OCI-LY7 (cell line): ENCODE measurements around the gene BMP2. TPM values are rescaled to one million over a fixed set of nuclear protein-coding genes. Genes with fewer than 3 reads are reported as not detected.

Experiments used
- BruUV-seq: library from RNA; stranded (reverse); fragments of 400-500 nt; replicated peaks from 2 replicates; lab custom pipeline; 2021; lab: Mats Ljungman, UMichigan
- CTCF ChIA-PET: fragments of 300-600 bp; sonication (Branson Sonifier 250); formaldehyde crosslinking; loops from one replicate; lab custom pipeline; 2022; ENCODE audit warnings: antibody characterized with exemption; ENCODE audit not compliant: unreplicated experiment; lab: Charles Lee
- POLR2A ChIA-PET: fragments of 300-600 bp; sonication (Branson Sonifier 250); formaldehyde crosslinking; loops from one replicate; lab custom pipeline; 2022; ENCODE audit warnings: antibody characterized with exemption; lab: Charles Lee
- DNase-seq: peaks from one replicate; pipeline ENCODE4 v3.0.0-alpha.2; 2015; ENCODE audit warnings: low spot score
- H2AFZ ChIP-seq: fragments of 200-600 bp; sonication (generic), shearing (Covaris generic); 2 replicates; pipeline ENCODE4 v1.6.1; 2014; ENCODE audit warnings: mild to moderate bottlenecking, antibody characterized with exemption, low read length, moderate library complexity
- H3K27ac ChIP-seq: fragments of 200-600 bp; sonication (generic); 2 replicates; pipeline ENCODE4 v1.5.1; 2014; ENCODE audit warnings: mixed run types, low read depth, mild to moderate bottlenecking, moderate library complexity, low read length, inconsistent platforms; ENCODE audit not compliant: poor library complexity, severe bottlenecking
- H3K36me3 ChIP-seq: fragments of 200-600 bp; sonication (generic); 2 replicates; pipeline ENCODE4 v1.6.1; 2014; ENCODE audit warnings: mild to moderate bottlenecking, antibody characterized with exemption, low read length, moderate library complexity, mixed read lengths; ENCODE audit not compliant: insufficient read depth
- H3K4me1 ChIP-seq: fragments of 200-600 bp; sonication (generic); 2 replicates; pipeline ENCODE4 v1.5.1; 2014; ENCODE audit warnings: mild to moderate bottlenecking, low read length; ENCODE audit not compliant: insufficient read depth, poor library complexity, severe bottlenecking
- H3K4me2 ChIP-seq: fragments of 200-600 bp; sonication (generic); 2 replicates; pipeline ENCODE4 v1.6.1; 2014; ENCODE audit warnings: mild to moderate bottlenecking, low read length
- H3K4me3 ChIP-seq: fragments of 200-600 bp; sonication (generic); 2 replicates; pipeline ENCODE4 v1.5.1; 2014; ENCODE audit warnings: mild to moderate bottlenecking, low read depth, low read length; ENCODE audit not compliant: poor library complexity, severe bottlenecking
- H3K79me2 ChIP-seq: fragments of 200-600 bp; sonication (generic); 2 replicates; pipeline ENCODE4 v1.6.1; 2016; ENCODE audit warnings: low read depth, mild to moderate bottlenecking, low read length, moderate library complexity, mixed read lengths; ENCODE audit not compliant: insufficient read depth
- H3K9me2 ChIP-seq: fragments of 200-600 bp; sonication (generic); 2 replicates; pipeline ENCODE4 v1.6.1; 2016; ENCODE audit warnings: mild to moderate bottlenecking, low read length, mixed read lengths; ENCODE audit not compliant: insufficient read depth
- H3K9me3 ChIP-seq: fragments of 200-600 bp; sonication (generic); 2 replicates; pipeline ENCODE4 v1.6.1; 2014; ENCODE audit warnings: mild to moderate bottlenecking, mixed run types, low read length, mixed read lengths
- H4K20me1 ChIP-seq: fragments of 200-600 bp; sonication (generic); 2 replicates; pipeline ENCODE4 v1.6.1; 2014; ENCODE audit warnings: mild to moderate bottlenecking, antibody characterized with exemption, low read length, moderate library complexity, mixed read lengths; ENCODE audit not compliant: insufficient read depth
- CTCF ChIP-seq: fragments of 200-600 bp; sonication (generic); conservative IDR thresholded peaks from 2 replicates; pipeline ENCODE4 v1.5.1; 2014; ENCODE audit warnings: mild to moderate bottlenecking, antibody characterized with exemption, low read length, moderate library complexity, mixed read lengths
- EZH2phosphoT487 ChIP-seq: fragments of 200-600 bp; sonication (generic); IDR thresholded peaks from 2 replicates; pipeline ENCODE4 v1.6.1; 2018; ENCODE audit warnings: low read depth, borderline replicate concordance, mild to moderate bottlenecking, mixed run types, antibody characterized with exemption, low read length, moderate library complexity, mixed read lengths
- intact Hi-C: fragments of 100-400 bp; cut with micrococcal nuclease; formaldehyde crosslinking; loops from one replicate; pipeline ENCODE4 v1.10.0; 2022; ENCODE audit not compliant: unreplicated experiment
- total RNA-seq, 2 experiments: library from RNA; depleted of rRNA in 1 of 2; stranded (reverse); fragments of >200 nt in 1 of 2; shearing (Covaris generic) in 1 of 2; gene quantifications; 2 replicates each; pipeline ENCODE4 v1.2.3, GENCODE V29; 2014 to 2022

BMP2 gene
- total RNA-seq, 2 experiments from 2014 or later: not detected

GRCh38 chr20:6770786-6771100 lies 3.3 kb downstream of the BMP2 start:
- Histone ChIP-seq H3K27ac (no peak overlapping the region), H3K9me3 (no peaks in the 10 kb centered on the region), H2AFZ (no peak overlapping the region), H3K4me3 (no peak overlapping the region), H4K20me1 (no peaks in the 10 kb centered on the region), H3K4me1 (no peaks in the 10 kb centered on the region), H3K36me3 (no peaks in the 10 kb centered on the region), H3K79me2 (no peaks in the 10 kb centered on the region), H3K4me2 (no peak overlapping the region), H3K9me2 (no peaks in the 10 kb centered on the region)
- DNase-seq: no peak
- TF ChIP-seq EZH2phosphoT487 (no peak), CTCF (no peak)
- ChIA-PET POLR2A (no interaction called here), CTCF (no interaction called here)
- intact Hi-C loops: no loop called here
- BruUV-seq: no TSS peak

- no peaks in the 10 kb centered on the region for H3K36me3 ChIP-seq
- no peak overlapping the region for H2AFZ ChIP-seq
- H3K4me1 ChIP-seq: no peaks in the 10 kb centered on the region
- intact Hi-C loops: no loop called here
- no peak for DNase-seq
- ChIA-PET POLR2A (no interaction called here), CTCF (no interaction called here)
- H3K9me3 ChIP-seq: no peaks in the 10 kb centered on the region
- no peaks in the 10 kb centered on the region for H4K20me1 ChIP-seq
- no peaks in the 10 kb centered on the region for H3K9me2 ChIP-seq
- no TSS peak for BruUV-seq
- no peak overlapping the region for H3K4me2 ChIP-seq
- no peak overlapping the region for H3K27ac ChIP-seq
- TF ChIP-seq EZH2phosphoT487 (no peak), CTCF (no peak)
- no peak overlapping the region for H3K4me3 ChIP-seq
- no peaks in the 10 kb centered on the region for H3K79me2 ChIP-seq
Measured at GRCh38 chr20:6780433-6781190, 13.1 kb downstream of the BMP2 start.

- Histone ChIP-seq H2AFZ (no peak overlapping the region), H3K4me1 (no peaks in the 10 kb centered on the region), H3K4me2 (no peak overlapping the region), H4K20me1 (no peaks in the 10 kb centered on the region), H3K27ac (no peak overlapping the region), H3K79me2 (no peaks in the 10 kb centered on the region), H3K36me3 (no peaks in the 10 kb centered on the region), H3K9me3 (no peaks in the 10 kb centered on the region), H3K4me3 (no peak overlapping the region), H3K9me2 (no peaks in the 10 kb centered on the region)
- POLR2A ChIA-PET: no interaction called here
- intact Hi-C loops: no loop called here
- no peak for DNase-seq
- CTCF ChIA-PET: no interaction called here
- no TSS peak for BruUV-seq
- no peak for TF ChIP-seq EZH2phosphoT487
- no peak for TF ChIP-seq CTCF
Measured at GRCh38 chr20:6783752-6784151, 16.3 kb downstream of the BMP2 start.
